Upper lobe of left lung (tissue), 6 donors: ENCODE data around the gene EXOC1L. TPM values are rescaled to one million over a fixed set of nuclear protein-coding genes. Genes with fewer than 3 reads are reported as not detected.

ENCODE experiments used
- ATAC-seq, 2 donors: fragments of 200-7000 bp; cut with Tn5 transposase; one replicate each; pipeline ENCODE4 v1.9.1; 2022; ENCODE audit warnings: mild to moderate bottlenecking in 2 of 2, moderate library complexity in 2 of 2; ENCODE audit not compliant: low FRiP score in 2 of 2
- DNase-seq, 2 donors: peaks; one replicate each; pipeline ENCODE4 v3.0.0-alpha.2; 2019 to 2020
- H3K27ac ChIP-seq, 4 donors: fragments of 200-600 bp; sonication (generic); one replicate each; pipeline ENCODE4 v1.5.1; 2016 to 2019
- H3K27me3 ChIP-seq, 4 donors: fragments of 200-600 bp; sonication (generic); one replicate each; pipeline ENCODE4 v1.5.1; 2017 to 2019
- H3K36me3 ChIP-seq, 4 donors: fragments of 200-600 bp; sonication (generic); one replicate each; pipeline ENCODE4 v1.5.1; 2016 to 2019
- H3K4me1 ChIP-seq, 4 donors: fragments of 200-600 bp; sonication (generic); one replicate each; pipeline ENCODE4 v1.5.1; 2018 to 2019
- H3K4me3 ChIP-seq, 4 donors: fragments of 200-600 bp; sonication (generic); one replicate each; pipeline ENCODE4 v1.5.1; 2017 to 2019; ENCODE audit warnings: mild to moderate bottlenecking in 2 of 4, moderate library complexity in 1 of 4
- H3K9me3 ChIP-seq, 4 donors: fragments of 200-600 bp; sonication (generic); one replicate each; pipeline ENCODE4 v1.5.1; 2018 to 2019
- EP300 ChIP-seq, 4 donors: sonication (generic); formaldehyde crosslinking; IDR thresholded peaks; one replicate each; pipeline ENCODE4 v1.5.1; 2017; ENCODE audit warnings: antibody characterized with exemption in 4 of 4, control low read depth in 2 of 4
- POLR2A ChIP-seq, 4 donors: fragments of 450-650 bp; IDR thresholded peaks; one replicate each; pipeline ENCODE4 v1.5.1; 2016 to 2017; ENCODE audit warnings: antibody characterized with exemption in 4 of 4, mild to moderate bottlenecking in 2 of 4
- POLR2AphosphoS5 ChIP-seq, 2 donors: sonication (generic); formaldehyde crosslinking; IDR thresholded peaks; one replicate each; pipeline ENCODE4 v1.5.1; 2017; ENCODE audit warnings: antibody characterized with exemption in 2 of 2
- WGBS, 2 donors: methylation state at CpG; one replicate each; pipeline ENCODE4 v1.1.5; 2017 to 2018; 5-methylcytosine and 5-hydroxymethylcytosine counted together
- total RNA-seq, 6 donors: library from RNA; depleted of rRNA in 4 of 6; stranded (reverse); fragments of >200 nt in 4 of 6; gene quantifications; one replicate each; pipeline versions ENCODE4 v1.1.0 to v1.2.1, GENCODE V29; 2016 to 2021
- TF ChIP-seq, protein P1 (sequence below), 6 experiments: fragments of 450-650 bp in 4 of 6; fragments of 200-600 bp in 2 of 6; sonication (generic) in 2 of 6; IDR thresholded peaks; one replicate each; pipeline ENCODE4 v1.5.1; 2016 to 2019; ENCODE audit warnings: antibody characterized with exemption in 6 of 6
- donor health status: DM: no; HTN: no; CAD: no; lungs with moderate emphysema.
- donor health status: DM: no; HTN: yes; CAD: no; lungs with severe emphysema.

Gene EXOC1L
- total RNA-seq, 6 donors from 2014 or later: not detected

- Histone ChIP-seq H3K4me3 (peak within 1 kb of the TSS; percentile 76 to 88 (median 84)), H3K4me1 (peaks cover 9 to 23% (median 14%) of the 10 kb centered on the region in 4 donors), H3K9me3 (no peaks in the 10 kb centered on the region), H3K27ac (peak within 1 kb of the TSS; percentile 85 to 93 (median 90)), H3K27me3 (no peaks in the 10 kb centered on the region), H3K36me3 (no peaks in the 10 kb centered on the region)
- WGBS, 2 donors: 0 to 1% methylated on average over 16 to 47 of the region's 50 CpGs
- peak; percentile 99 to 100 for DNase-seq
- TF ChIP-seq POLR2A (IDR thresholded peaks at IDR 0.05) (peak in 3 of 4 donors; percentile 31 to 75 (median 74)), POLR2AphosphoS5 (IDR thresholded peaks at IDR 0.05) (peak; percentile 82 to 91), EP300 (IDR thresholded peaks at IDR 0.05) (peak in 1 of 4 donors; percentile 13)
- TF ChIP-seq, protein P1, sequence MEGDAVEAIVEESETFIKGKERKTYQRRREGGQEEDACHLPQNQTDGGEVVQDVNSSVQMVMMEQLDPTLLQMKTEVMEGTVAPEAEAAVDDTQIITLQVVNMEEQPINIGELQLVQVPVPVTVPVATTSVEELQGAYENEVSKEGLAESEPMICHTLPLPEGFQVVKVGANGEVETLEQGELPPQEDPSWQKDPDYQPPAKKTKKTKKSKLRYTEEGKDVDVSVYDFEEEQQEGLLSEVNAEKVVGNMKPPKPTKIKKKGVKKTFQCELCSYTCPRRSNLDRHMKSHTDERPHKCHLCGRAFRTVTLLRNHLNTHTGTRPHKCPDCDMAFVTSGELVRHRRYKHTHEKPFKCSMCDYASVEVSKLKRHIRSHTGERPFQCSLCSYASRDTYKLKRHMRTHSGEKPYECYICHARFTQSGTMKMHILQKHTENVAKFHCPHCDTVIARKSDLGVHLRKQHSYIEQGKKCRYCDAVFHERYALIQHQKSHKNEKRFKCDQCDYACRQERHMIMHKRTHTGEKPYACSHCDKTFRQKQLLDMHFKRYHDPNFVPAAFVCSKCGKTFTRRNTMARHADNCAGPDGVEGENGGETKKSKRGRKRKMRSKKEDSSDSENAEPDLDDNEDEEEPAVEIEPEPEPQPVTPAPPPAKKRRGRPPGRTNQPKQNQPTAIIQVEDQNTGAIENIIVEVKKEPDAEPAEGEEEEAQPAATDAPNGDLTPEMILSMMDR (IDR thresholded peaks at IDR 0.05): no peak
- peak; percentile 99 for ATAC-seq
Observed at GRCh38 chr4:55853484-55854046, 34.0 kb downstream of the EXOC1L start, which contains the start of gene EXOC1. Gene EXOC1 (plus strand): TSS chr4:55853648. CDS start chr4:55858324, 4,676 bp downstream.

- Histone ChIP-seq H3K27me3 (no peaks in the 10 kb centered on the region), H3K4me3 (peak overlapping the region; percentile 76 to 88 (median 84)), H3K9me3 (no peaks in the 10 kb centered on the region), H3K36me3 (peaks cover 0 to 4% (median 0%) of the 10 kb centered on the region in 4 donors), H3K4me1 (peaks cover 9 to 23% (median 14%) of the 10 kb centered on the region in 4 donors), H3K27ac (peak overlapping the region; percentile 85 to 93 (median 90))
- ATAC-seq: no peak
- WGBS, 2 donors: 16 to 20% methylated on average over 7 of the region's 7 CpGs
- TF ChIP-seq, protein P1 (IDR thresholded peaks at IDR 0.05): no peak
- TF ChIP-seq POLR2AphosphoS5 (IDR thresholded peaks at IDR 0.05): no peak
- no peak for TF ChIP-seq EP300 (IDR thresholded peaks at IDR 0.05)
- TF ChIP-seq POLR2A (IDR thresholded peaks at IDR 0.05): no peak
- no peak for DNase-seq
Observed at GRCh38 chr4:55854129-55854528, 34.5 kb downstream of the EXOC1L start.

- Histone ChIP-seq H3K36me3 (peaks cover 0 to 32% (median 5%) of the 10 kb centered on the region in 4 donors), H3K4me3 (no peak overlapping the region), H3K27me3 (no peaks in the 10 kb centered on the region), H3K4me1 (peaks cover 9 to 23% (median 14%) of the 10 kb centered on the region in 4 donors), H3K27ac (no peak overlapping the region), H3K9me3 (no peaks in the 10 kb centered on the region)
- 74 to 93% methylated on average over 1 of the region's 1 CpG for WGBS, 2 donors
- TF ChIP-seq, protein P1 (IDR thresholded peaks at IDR 0.05): no peak
- TF ChIP-seq POLR2AphosphoS5 (IDR thresholded peaks at IDR 0.05): no peak
- no peak for TF ChIP-seq POLR2A (IDR thresholded peaks at IDR 0.05)
- TF ChIP-seq EP300 (IDR thresholded peaks at IDR 0.05): no peak
- DNase-seq (no peak), ATAC-seq (no peak)
Observed at GRCh38 chr4:55857586-55857985, 38.0 kb downstream of the EXOC1L start.

DNA sequence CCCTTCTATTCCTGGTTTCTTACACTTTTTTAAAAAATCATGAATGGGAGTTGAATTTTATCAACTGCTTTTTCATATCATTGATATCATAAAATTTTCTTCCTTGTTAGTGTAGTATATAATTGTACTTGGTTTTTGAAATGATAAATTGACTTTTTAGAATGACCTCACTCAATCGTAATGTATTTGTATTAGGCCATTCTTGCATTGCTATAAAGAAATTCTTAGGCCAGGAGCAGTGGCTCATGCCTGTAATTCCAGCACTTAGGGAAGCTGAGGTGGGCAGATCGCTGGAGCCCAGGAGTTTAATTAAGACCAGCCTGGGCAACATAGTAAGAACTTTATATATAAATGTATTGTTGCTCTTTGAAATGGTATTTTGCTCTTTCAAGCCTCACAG is 40.1 kb downstream of the EXOC1L start:
- no peak overlapping the region for H3K4me3 ChIP-seq
- H3K36me3 ChIP-seq: peaks cover 0 to 42% (median 7%) of the 10 kb centered on the region in 4 donors
- no peaks in the 10 kb centered on the region for H3K9me3 ChIP-seq
- 62 to 98% methylated on average over 2 of the region's 2 CpGs for WGBS, 2 donors
- H3K27ac ChIP-seq: no peak overlapping the region
- ATAC-seq: no peak
- DNase-seq: no peak
- TF ChIP-seq POLR2AphosphoS5 (IDR thresholded peaks at IDR 0.05): no peak
- TF ChIP-seq, protein P1 (IDR thresholded peaks at IDR 0.05): no peak
- TF ChIP-seq POLR2A (IDR thresholded peaks at IDR 0.05): no peak
- no peak for TF ChIP-seq EP300 (IDR thresholded peaks at IDR 0.05)
- no peaks in the 10 kb centered on the region for H3K27me3 ChIP-seq
- H3K4me1 ChIP-seq: peaks cover 6 to 13% (median 9%) of the 10 kb centered on the region in 4 donors
